KOPT-K1 (cell line): ENCODE data around the gene ADAMTS2.

Source experiments
- H3K27ac ChIP-seq: fragments of 200-600 bp; sonication (generic); 2 replicates; pipeline ENCODE4 v1.5.1; 2016; ENCODE audit warnings: antibody characterized with exemption, mild to moderate bottlenecking, low read depth, low read length; ENCODE audit not compliant: poor library complexity, severe bottlenecking
- H3K36me3 ChIP-seq: fragments of 200-600 bp; sonication (generic); 2 replicates; pipeline ENCODE4 v1.5.1; 2017; ENCODE audit warnings: antibody characterized with exemption, mild to moderate bottlenecking, low read length, moderate library complexity; ENCODE audit not compliant: insufficient read depth
- H3K9me3 ChIP-seq: fragments of 200-600 bp; sonication (generic); 2 replicates; pipeline ENCODE4 v1.5.1; 2017; ENCODE audit warnings: antibody characterized with exemption, low read length, mild to moderate bottlenecking; ENCODE audit not compliant: insufficient read depth, poor library complexity, severe bottlenecking

Gene ADAMTS2

DNA sequence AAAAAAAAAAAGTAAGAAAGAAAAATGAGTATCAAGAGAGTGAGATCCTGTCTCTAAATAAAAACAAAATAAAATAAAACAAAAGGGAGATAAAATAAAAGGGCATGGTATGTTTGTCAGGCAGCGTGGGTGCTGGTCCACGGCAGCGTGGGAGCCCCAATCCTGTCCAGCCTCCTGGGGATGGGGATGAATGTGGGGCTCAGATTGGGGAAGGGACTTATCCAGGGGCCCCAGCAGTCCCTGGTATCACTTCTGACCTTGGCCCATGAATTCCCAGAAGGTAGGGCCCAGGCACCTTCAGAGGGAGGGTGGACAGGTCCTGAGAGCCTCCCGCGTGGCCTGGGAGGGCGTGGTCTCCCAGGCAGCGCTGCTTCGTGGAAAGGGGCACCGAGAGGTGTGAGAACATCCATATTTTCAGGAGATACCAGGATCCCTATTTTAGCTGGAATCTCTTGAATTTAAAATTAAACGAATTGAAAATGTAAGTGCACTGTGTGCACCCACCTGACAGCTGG is 213.9 kb downstream of the ADAMTS2 start:
- H3K36me3 ChIP-seq: no peaks in the 10 kb centered on the region
- H3K9me3 ChIP-seq: peaks cover 32% of the 10 kb centered on the region
- H3K27ac ChIP-seq: no peak overlapping the region

DNA sequence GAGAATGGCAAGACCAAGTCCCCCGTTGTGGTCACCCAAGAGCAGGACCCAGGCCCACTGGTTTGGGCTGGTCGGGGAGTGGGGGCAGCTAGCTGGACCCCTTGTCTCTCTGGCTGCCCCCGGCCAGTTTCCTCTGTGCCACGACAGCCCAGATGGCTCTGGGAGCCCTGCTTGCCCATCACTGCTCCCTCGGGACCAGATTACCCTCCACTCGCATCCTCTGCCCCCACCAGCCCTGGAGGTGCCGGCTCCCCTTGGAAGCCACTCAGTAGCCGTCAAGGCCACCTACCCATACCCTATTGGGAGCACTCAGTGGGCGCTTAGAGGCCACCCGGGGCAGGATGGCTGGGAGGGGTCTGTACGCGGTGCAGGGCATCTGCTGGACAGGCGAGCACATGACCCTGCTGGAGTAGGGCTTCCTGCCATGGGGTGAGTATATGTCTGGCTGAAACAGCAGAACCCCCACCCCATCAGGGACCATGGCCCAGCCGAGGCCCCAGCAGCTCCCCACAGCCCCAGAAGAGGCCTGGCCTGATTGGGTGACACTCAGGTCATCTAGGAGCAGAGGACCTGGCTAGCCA is 215.1 kb downstream of the ADAMTS2 start:
- peaks cover 44% of the 10 kb centered on the region for H3K9me3 ChIP-seq
- H3K36me3 ChIP-seq: no peaks in the 10 kb centered on the region
- no peak overlapping the region for H3K27ac ChIP-seq

DNA sequence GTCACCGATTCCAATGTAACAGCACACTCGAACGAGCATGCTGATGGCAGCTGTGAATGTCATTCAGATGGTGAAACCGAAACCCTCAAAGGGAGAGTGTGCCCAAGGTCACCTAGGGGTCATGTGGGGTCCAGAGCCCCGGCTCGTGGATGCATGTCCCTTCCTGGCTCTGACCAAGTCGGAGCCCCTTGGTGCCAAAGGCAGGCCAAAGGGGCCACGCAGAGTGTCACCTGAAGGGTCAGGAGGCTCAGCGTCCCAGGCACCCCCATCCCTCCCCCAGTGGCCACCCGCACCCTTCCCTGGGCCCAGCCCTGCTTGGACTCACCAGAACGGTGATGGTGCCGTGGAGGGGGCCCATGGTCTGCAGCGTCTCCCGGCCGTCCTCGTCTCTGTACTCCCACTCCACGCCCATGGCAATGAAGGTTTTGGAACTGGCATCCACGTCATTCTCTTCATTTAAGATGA is 215.6 kb downstream of the ADAMTS2 start:
- Histone ChIP-seq H3K27ac (no peak overlapping the region), H3K9me3 (peaks cover 50% of the 10 kb centered on the region), H3K36me3 (no peaks in the 10 kb centered on the region)

DNA sequence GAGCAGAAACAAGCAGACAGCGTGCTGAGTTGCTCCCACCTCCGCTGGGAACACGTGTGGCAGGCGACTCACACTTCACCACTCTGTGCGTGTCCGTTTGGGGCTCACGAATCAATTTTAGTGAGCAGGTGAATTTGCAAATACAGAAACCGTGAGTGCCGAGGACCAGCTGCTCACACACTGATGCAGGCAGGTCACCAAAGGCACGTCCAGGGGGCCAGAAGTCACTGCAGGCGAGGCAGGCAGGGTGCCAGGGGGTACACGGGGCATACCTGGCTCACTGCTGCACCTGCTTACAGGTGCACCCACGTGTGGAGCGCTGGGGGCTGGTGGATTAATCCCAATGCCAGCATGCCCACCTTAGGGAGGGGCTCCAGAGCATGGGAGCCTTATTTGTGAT is 216.3 kb downstream of the ADAMTS2 start:
- Histone ChIP-seq H3K27ac (no peak overlapping the region), H3K36me3 (no peaks in the 10 kb centered on the region), H3K9me3 (peaks cover 51% of the 10 kb centered on the region)

DNA sequence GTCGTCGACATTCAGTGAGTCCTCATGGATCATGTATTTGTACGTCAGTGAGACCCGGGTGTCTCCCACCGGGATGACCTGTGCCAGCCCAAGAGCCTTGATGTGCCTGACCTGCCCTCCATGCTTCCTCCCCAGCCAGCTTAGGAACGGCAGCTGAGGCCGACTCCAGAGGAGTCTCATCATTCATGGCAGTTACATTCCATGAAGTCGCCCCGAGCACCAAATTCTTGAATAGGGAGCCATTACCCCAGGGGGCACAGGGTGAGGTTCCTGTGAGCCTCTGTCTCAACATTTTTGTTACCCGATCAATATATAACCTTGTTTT is 217.3 kb downstream of the ADAMTS2 start:
- Histone ChIP-seq H3K27ac (no peak overlapping the region), H3K9me3 (peaks cover 55% of the 10 kb centered on the region), H3K36me3 (no peaks in the 10 kb centered on the region)

DNA sequence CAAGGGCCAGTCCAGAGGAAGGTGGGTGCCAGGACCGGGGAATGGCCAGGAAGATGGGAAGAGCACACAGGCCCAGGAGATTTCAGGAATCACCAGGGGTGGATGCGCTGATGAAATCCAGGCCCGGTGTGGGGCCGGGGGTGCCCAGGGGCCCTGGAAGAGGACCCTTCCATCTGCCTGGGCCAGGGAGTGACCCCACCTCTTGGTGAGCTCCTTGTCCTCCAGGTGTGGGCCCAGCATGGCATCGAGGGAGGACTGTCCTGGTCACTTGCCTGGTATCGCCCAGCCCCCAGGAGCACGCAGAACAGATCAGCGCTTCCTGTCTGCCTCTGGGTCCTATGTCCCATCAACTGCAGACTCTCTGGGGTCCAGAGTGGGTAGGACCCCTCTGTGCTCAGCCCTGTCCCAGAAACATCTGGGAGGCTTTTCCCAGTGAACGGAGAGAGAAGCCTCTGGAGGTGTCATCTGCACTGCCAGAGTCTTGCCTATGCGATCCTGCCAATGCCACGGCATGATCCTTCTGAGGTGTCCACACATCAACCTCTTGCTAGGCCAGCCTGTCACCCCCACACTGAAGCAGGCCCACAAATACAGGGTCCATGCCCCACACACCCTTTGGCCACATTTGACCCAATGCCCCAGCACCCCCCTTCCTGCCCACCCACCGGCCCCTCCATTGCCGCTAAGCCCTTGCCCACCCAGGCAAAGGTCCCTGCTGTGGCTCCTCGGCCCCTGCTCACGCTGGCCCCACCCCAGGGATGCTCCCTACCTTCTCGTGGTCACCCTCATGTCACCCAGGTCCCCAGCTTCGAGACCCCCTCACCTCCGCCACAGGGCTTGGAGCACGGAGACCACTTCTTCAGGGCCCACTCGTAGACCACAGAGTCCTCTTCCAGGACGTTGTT is 217.9 kb downstream of the ADAMTS2 start:
- no peak overlapping the region for H3K27ac ChIP-seq
- peaks cover 60% of the 10 kb centered on the region for H3K9me3 ChIP-seq

DNA sequence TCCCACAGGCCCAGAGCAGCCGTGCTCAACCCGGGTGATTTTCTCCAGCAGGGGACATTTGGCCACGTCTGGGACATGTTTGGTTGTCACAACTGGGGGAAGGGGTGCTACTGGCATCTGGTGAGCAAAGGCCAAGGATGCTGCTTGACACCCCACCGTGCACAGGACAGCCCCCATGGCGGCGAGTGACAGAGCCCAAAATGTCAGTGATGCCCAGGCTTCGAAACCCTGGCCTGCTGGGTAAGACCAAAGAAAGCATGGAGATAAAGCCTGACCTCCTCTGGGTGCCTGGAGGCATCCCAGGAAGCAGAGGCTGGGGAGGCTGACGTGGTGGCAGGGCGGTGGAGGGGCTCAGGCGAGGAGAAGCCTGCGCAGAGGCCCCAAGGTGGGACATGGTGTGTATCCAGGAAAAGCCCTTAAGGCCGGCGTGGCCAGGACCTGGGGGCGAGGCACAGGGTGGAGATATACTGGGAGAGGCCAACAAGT is 218.7 kb downstream of the ADAMTS2 start:
- Histone ChIP-seq H3K36me3 (no peaks in the 10 kb centered on the region), H3K9me3 (peaks cover 66% of the 10 kb centered on the region), H3K27ac (no peak overlapping the region)

More for the DNA sequence above, 217.9 kb downstream of the ADAMTS2 start:
- no peaks in the 10 kb centered on the region for H3K36me3 ChIP-seq

DNA sequence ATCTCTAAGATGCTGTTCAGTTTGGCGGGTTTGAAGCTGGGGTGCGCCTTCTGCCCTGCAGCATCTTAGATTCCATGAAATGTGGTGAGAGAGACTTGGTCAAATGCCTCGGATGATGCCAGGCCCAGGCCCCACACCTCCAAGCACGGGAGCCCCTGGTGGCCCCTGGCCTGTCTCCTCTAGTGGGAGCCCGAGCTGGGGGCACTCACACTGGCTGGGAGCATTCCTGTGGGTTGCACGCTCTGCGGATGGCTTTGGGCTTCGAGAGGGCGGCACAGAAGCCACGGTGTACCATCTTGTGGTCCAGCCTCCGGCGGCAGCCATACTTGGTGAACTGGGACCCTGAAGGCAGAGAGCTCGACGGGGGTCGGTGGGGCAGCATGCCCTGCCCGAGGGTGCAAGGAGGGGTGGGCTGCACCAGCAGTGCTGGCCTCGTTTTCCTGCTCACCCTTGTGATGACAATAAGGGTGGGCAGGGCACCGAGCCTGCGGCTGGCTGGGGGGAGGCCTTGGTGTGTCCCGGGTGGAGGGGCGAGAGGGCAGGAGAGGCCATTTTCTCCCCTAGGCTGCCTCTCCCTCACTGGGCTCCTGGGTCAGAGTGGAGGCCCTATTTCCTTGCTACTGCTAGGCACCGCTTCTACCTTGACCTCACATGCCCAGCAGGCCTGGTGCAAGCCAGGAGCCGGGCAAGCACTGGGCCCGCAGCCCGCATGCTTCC is 219.3 kb downstream of the ADAMTS2 start:
- Histone ChIP-seq H3K36me3 (no peaks in the 10 kb centered on the region), H3K9me3 (peaks cover 72% of the 10 kb centered on the region), H3K27ac (no peak overlapping the region)

DNA sequence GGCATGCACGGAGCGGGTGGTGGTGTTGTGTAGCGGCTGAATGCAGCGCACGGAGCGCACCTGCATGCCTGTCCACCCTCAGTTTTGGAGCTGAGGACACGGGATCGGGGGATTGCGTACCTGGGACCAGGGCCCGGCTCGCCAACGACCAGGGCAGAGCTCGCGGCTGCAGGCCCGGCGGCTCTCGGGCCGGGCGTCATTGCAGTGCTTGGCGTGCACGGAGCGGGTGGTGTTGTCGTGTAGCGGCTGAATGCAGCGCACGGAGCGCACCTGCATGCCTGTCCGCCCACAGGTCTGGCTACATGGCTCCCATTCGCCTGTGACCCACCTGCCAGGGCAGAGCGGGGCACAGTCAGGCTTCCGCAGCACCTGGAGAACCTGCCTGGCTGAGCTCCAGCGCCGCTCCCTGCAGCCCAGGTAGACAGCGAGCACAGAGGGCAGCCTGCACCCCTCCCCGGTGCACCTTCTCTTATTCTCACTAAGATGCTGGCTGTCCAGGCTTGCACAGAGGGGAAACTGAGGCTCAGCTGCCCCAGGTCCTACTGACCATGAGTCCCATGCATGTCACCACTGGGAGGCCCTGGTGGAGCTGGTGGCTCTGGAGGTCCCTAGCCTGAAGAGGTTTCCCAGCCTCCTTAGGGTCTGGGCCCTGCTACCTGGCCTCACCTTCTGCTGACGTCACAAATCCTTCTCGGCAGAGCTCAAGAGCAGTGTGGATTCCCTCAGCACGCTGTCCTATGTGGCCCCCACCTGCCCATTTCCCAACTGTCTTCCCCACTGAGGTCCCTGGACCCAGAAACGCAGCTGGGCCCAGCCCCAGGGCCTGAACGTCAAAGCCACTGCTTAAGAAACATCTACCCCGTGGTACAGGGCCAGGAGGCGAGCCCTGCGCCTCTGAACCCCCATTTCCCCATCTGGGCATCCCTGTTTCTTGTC is 220.1 kb downstream of the ADAMTS2 start:
- Histone ChIP-seq H3K36me3 (no peaks in the 10 kb centered on the region), H3K9me3 (peaks cover 77% of the 10 kb centered on the region), H3K27ac (no peak overlapping the region)

DNA sequence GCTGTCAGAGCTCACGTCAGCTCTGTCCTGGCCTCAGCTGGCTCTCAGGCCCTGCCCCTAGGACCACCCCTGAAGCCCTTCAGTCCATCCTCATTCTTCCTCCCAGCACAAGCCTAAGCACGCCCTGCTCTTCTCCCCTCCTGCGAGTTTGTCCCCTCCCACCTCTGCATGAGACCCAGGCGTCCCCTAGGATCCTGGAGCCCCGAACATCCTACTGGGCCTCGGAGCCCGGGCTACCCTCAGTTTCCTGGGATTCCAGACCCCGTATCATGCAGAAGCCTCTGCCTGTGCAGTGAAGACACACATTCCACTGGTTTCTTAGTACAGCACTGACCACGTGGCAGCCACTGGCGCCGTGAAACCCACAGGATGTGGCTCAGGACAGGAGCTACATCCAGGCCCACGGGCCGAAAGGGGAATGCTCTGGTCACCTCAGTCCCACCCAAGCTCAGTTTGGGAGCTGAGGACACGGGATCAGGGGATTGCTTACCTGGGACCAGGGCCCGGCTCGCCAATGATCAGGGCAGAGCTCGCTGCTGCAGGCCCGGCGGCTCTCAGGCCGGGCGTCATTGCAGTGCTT is 220.9 kb downstream of the ADAMTS2 start:
- Histone ChIP-seq H3K9me3 (peaks cover 70% of the 10 kb centered on the region), H3K36me3 (no peaks in the 10 kb centered on the region), H3K27ac (no peak overlapping the region)

DNA sequence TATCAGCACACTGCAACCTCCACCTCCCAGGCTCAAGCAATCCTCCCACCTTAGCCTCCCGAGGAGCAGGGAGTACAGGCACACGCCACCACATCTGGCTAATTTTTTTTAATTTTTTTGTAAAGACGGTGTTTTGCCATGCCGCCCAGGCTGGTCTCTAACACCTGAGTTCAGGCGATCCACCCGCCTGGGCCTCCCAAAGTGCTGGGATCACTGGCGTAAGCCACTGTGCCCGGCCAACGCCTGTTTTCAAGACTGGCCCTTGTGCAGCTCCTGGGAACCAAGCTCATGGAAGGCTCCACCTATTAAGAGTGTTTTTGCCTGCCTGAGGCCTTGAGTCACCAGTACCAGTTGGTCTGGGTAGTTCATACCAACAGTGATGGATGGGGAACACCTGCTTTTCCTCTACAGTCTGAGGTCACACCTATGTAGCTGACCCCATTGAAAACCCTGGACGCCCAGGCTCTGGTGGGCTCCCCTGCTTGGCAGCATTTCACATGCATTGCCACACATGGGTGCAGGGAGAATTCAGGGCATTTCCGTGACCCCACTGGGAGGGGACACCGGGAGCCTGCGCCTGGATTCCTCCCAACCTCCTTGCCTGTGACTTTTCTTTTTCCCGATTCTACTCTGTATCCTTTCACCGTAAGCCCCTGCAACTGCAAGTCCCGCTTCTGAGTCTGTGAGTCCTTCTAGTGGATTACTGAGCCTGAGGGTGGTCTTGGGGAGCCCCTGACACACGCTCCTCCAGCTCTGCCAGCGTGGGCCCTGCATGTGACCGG is 221.6 kb downstream of the ADAMTS2 start:
- peaks cover 65% of the 10 kb centered on the region for H3K9me3 ChIP-seq
- H3K27ac ChIP-seq: no peak overlapping the region
- no peaks in the 10 kb centered on the region for H3K36me3 ChIP-seq

DNA sequence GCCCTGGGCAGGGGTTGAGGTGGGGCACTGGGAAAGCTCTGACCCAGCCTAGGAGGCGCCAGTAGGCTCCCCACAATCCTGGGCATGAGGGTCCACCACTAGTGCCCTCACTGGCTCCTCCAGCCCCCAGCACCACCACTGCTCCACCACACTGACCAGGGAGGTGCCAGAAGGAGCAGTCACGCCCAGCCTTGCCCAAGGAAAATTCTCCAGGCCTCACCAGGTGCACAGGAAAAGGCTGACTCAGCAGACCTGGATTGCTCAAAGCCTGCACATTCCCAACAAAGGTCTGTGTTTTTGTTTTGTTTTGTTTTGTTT is 222.2 kb downstream of the ADAMTS2 start:
- Histone ChIP-seq H3K27ac (no peak overlapping the region), H3K36me3 (no peaks in the 10 kb centered on the region), H3K9me3 (peaks cover 64% of the 10 kb centered on the region)

DNA sequence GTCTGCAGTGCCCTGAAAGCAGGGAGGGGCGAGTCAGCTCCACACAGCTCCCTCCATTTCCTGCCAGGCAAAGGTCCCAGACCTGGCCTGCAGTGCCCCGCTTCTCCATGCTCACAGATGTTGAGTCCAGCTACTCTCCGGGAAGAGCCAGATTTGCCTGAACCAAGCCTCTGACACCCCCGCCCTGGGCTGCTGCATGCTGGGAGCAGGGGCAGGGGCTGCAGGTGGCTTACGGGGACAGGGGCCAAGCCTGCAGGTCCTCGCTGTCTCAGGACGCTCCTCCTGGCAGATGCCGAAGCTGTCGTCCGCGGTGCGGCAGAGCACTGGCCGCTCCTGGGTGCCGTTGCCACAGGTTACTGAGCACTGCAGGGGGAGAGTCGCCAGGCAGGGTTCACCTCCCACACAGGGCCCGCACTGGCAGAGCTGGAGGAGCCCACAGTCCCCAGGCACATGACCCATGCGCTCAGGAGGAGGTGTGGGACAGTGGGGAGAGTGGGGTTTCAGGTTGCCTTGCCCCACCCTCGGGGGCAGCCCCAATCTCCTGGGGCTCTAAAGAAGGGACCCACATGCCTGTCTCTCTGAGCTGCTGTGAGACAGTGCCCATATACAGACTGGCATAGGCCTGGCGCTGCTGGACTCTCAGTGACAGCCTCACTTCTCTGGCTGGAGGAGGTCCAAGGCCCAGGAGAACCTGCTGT is 222.7 kb downstream of the ADAMTS2 start:
- Histone ChIP-seq H3K9me3 (peaks cover 59% of the 10 kb centered on the region), H3K27ac (no peak overlapping the region), H3K36me3 (no peaks in the 10 kb centered on the region)
